ENCODE measurements around the gene SLC16A14.

Gene SLC16A14

DNA sequence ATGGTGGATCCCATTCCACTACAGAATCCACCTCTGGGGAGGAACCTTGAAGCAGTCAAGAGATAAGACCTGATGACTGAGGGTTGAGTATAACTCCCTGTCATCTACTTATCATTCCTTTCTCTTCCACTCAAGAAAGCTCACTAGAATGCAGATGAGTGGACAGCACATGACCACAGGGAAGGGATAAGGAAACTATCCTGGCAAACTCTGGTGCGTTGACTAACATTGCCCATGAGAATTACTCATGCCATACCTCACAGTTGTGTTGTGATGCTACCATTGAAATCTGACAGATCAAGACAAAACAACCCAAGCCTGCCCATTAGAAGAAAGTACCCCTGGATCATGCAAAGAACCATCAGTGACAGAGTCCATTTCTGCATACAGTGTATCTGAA is 26.5 kb downstream of the SLC16A14 start:
- DNase-seq (ENCODE audit: low read depth, low spot score), result no peak

- DNase-seq (ENCODE audit: low read depth, low spot score), result no peak
These were observed 45.4 kb downstream of the SLC16A14 start for GRCh38 chr2:230023313-230023712.

- no peak for DNase-seq (ENCODE audit: low read depth, low spot score)
These were observed 49.0 kb downstream of the SLC16A14 start for GRCh38 chr2:230019742-230020141.

DNA sequence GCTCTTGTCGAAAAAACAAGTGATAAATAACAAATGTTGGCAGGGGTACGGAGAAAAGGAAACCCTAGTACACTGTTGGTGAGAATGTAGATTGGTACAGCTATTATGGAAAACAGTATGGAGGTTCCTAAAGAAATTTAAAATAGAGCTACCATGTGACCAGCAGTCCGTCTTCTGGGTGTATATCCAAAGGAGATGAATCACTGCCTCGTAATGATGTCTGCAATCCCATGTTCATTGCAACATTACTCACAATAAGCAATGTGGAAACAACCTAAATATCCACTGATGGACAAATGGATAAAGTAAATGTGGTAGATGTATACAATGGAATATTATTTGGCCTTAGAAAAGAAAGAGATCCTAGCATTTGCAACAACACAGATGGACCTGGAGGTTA is 50.6 kb downstream of the SLC16A14 start:
- DNase-seq (ENCODE audit: low read depth, low spot score), result no peak

GRCh38 chr2:230016844-230017243 is 51.9 kb downstream of the SLC16A14 start:
- no peak for DNase-seq (ENCODE audit: low read depth, low spot score)

DNA sequence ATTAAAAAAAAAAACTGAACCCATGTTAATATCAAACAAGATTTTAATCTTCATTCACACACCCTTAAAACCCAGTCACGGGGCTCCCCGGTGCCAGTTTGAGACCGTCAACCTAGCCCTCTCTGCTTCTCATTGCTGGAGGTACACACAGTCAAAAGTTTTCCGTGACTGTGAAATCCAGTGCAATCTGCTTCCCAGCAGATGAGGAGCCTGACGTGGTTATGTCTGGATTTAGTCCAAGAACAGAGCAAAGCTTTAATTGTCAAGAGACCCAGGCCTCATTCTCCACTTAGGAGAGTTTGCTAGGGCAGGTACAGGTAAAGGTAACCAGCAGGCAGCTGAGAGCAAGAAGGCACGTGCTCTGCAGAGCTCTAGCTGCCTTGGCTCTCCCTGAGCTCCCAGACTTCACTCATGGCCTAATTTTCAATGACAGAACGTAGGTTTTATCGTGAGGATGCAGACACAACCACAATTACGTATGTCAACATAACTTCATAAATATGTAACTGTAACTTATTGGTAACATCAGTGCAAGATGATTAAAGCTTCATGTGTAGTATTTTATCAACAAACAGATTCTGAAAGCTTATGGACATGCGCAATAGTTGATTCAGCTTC is 56.3 kb downstream of the SLC16A14 start:
- no peak for DNase-seq (ENCODE audit: low read depth, low spot score)

GRCh38 chr2:230011617-230012016 is 57.1 kb downstream of the SLC16A14 start:
- no peak for DNase-seq (ENCODE audit: low read depth, low spot score)

DNA sequence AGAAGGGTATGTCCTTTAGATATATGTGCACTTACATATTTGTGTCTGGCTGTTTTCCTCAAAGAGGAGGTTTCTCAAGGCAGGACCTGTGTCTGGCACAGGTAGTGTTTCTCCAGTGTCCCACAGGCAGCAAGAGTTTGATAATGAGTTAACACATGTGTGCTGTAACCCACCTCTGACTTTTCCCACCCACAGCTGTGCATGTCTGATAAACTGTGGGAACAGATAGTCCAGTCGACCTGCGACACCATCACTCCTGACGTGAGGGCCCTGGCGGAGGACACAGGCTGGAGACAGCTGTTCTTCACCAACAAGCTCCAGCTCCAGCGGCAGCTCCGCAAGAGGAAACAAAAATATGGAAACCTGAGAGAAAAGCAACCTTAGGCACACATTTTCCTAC is 58.2 kb downstream of the SLC16A14 start:
- DNase-seq (ENCODE audit: low read depth, low spot score), result no peak

GRCh38 chr2:230008708-230009066 is 60.0 kb downstream of the SLC16A14 start:
- DNase-seq (ENCODE audit: low read depth, low spot score), result no peak

GRCh38 chr2:230007931-230008707 is 60.6 kb downstream of the SLC16A14 start:
- peak; percentile 41 for DNase-seq (ENCODE audit: low read depth, low spot score)

DNA sequence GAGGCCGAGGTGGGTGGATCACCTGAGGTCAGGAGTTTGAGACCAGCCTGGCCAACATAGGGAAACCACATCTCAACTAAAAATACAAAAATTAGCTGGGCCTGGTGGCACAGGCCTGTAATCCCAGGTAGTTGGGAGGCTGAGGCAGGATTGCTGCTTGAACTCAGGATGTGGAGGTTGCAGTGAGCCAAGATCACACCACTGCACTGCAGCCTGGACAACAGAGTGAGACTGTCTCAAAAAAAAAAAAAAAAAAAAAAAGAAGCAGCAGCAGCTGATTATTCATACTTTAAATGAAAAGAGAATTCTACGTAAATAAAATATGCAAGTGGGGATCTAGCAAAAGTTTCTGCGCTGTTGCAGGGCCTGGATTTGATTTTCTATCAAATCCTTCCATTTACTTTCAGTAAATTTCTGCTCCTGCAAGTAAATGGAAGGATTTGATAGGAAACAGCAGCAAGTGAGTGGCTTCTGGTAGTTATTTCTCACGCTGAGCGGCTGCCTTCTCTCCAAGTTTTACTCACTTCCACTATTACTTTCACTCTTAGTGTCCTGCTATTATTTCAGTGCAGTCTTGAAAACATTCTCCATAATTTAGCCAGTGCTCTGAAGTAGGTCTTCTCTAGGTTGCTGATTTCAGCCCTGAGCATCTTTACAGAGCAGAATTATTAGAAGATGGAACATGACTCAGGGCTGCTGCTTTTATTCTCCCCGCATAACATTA is 68.4 kb downstream of the SLC16A14 start:
- no peak for DNase-seq (ENCODE audit: low read depth, low spot score)

- DNase-seq (ENCODE audit: low read depth, low spot score), result no peak
These were observed 71.2 kb downstream of the SLC16A14 start for GRCh38 chr2:229997565-229997964.

GRCh38 chr2:229996320-229996719 is 72.4 kb downstream of the SLC16A14 start:
- no peak for DNase-seq (ENCODE audit: low read depth, low spot score)

- DNase-seq (ENCODE audit: low read depth, low spot score), result no peak
These were observed 75.5 kb downstream of the SLC16A14 start for GRCh38 chr2:229993236-229993635.
